Sigmoid colon (tissue), 7 donors: Measurements from ENCODE around the gene DCANP1. TPM values are rescaled to one million over a fixed set of nuclear protein-coding genes. Genes with fewer than 3 reads are reported as not detected.

ENCODE experiments used
- DNase-seq: peaks from one replicate; pipeline ENCODE4 v3.0.0-alpha.2; 2019
- H3K27ac ChIP-seq, 4 donors: fragments of 200-600 bp; sonication (generic); one replicate each; pipeline ENCODE4 v1.5.1; 2016 to 2019; ENCODE audit warnings: mild to moderate bottlenecking in 1 of 4
- H3K27me3 ChIP-seq, 3 donors: fragments of 200-600 bp; sonication (generic); one replicate each; pipeline ENCODE4 v1.5.1; 2019; ENCODE audit warnings: mild to moderate bottlenecking in 1 of 3
- H3K36me3 ChIP-seq, 4 donors: fragments of 200-600 bp; sonication (generic); one replicate each; pipeline ENCODE4 v1.5.1; 2016 to 2019
- H3K4me1 ChIP-seq, 4 donors: fragments of 200-600 bp; sonication (generic); one replicate each; pipeline ENCODE4 v1.5.1; 2017 to 2019
- H3K4me3 ChIP-seq, 4 donors: fragments of 200-600 bp; sonication (generic); one replicate each; pipeline ENCODE4 v1.5.1; 2017 to 2019; ENCODE audit warnings: mild to moderate bottlenecking in 2 of 4, moderate library complexity in 1 of 4
- H3K9me3 ChIP-seq, 4 donors: fragments of 200-600 bp in 3 of 4; sonication (generic) in 3 of 4; one replicate each; pipeline versions ENCODE4 v1.5.1 to v1.6.1; 2013 to 2019
- EP300 ChIP-seq, 4 donors: sonication (generic); formaldehyde crosslinking; IDR thresholded peaks; one replicate each; pipeline ENCODE4 v1.6.1; 2017; ENCODE audit warnings: antibody characterized with exemption in 4 of 4
- POLR2A ChIP-seq, 2 donors: fragments of 450-650 bp; IDR thresholded peaks; one replicate each; pipeline ENCODE4 v1.6.1; 2016; ENCODE audit warnings: antibody characterized with exemption in 2 of 2, mild to moderate bottlenecking in 2 of 2, moderate library complexity in 2 of 2
- POLR2AphosphoS5 ChIP-seq, 4 donors: sonication (generic); formaldehyde crosslinking; IDR thresholded peaks; one replicate each; pipeline ENCODE4 v1.6.1; 2017; ENCODE audit warnings: antibody characterized with exemption in 4 of 4
- WGBS, 2 donors: extraction: QIAGEN DNeasy Blood & Tissue Kit; methylation state at CpG; one replicate each; pipeline ENCODE4 v1.1.7; 2013; 5-methylcytosine and 5-hydroxymethylcytosine counted together
- intact Hi-C: fragments of 100-400 bp; cut with DNase I; formaldehyde crosslinking; loops from one replicate; pipeline ENCODE4 v1.15.1; 2023
- polyA plus RNA-seq, 3 donors: library from polyadenylated mRNA; stranded (reverse); fragments of 200-250 nt; gene quantifications; one replicate each; pipeline ENCODE4 v1.2.3, GENCODE V29; 2013
- total RNA-seq, 4 donors: library from RNA; depleted of rRNA; stranded (reverse); fragments of >200 nt; gene quantifications; one replicate each; pipeline ENCODE4 v1.1.0, GENCODE V29; 2016
- TF ChIP-seq, protein P1 (sequence below), 4 experiments: fragments of 450-650 bp in 3 of 4; fragments of 200-600 bp in 1 of 4; IDR thresholded peaks; one replicate each; pipeline ENCODE4 v1.5.1; 2016 to 2019; ENCODE audit warnings: antibody characterized with exemption in 4 of 4, mild to moderate bottlenecking in 3 of 4, moderate library complexity in 2 of 4
- donor health status: healthy with polysubstance abuse.
- donor health status: Bipolar disorder and iron deficiency.
- donor health status: healthy.

DCANP1 gene
- total and polyA plus RNA-seq, 7 donors, result 0.13 to 0.46 TPM; not detected in 5

GRCh38 chr5:135465391-135466122 lies 18.4 kb upstream of the DCANP1 start:
- TF ChIP-seq POLR2AphosphoS5 (IDR thresholded peaks at IDR 0.05) (no peak), EP300 (IDR thresholded peaks at IDR 0.05) (no peak), POLR2A (IDR thresholded peaks at IDR 0.05) (no peak)
- TF ChIP-seq, protein P1, sequence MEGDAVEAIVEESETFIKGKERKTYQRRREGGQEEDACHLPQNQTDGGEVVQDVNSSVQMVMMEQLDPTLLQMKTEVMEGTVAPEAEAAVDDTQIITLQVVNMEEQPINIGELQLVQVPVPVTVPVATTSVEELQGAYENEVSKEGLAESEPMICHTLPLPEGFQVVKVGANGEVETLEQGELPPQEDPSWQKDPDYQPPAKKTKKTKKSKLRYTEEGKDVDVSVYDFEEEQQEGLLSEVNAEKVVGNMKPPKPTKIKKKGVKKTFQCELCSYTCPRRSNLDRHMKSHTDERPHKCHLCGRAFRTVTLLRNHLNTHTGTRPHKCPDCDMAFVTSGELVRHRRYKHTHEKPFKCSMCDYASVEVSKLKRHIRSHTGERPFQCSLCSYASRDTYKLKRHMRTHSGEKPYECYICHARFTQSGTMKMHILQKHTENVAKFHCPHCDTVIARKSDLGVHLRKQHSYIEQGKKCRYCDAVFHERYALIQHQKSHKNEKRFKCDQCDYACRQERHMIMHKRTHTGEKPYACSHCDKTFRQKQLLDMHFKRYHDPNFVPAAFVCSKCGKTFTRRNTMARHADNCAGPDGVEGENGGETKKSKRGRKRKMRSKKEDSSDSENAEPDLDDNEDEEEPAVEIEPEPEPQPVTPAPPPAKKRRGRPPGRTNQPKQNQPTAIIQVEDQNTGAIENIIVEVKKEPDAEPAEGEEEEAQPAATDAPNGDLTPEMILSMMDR (IDR thresholded peaks at IDR 0.05), result no peak
- 65 to 69% methylated on average over 12 of the region's 12 CpGs for WGBS, 2 donors
- Histone ChIP-seq H3K9me3 (no peaks in the 10 kb centered on the region), H3K4me3 (no peak overlapping the region), H3K36me3 (no peaks in the 10 kb centered on the region), H3K27ac (no peak overlapping the region), H3K27me3 (peaks cover 0 to 27% (median 0%) of the 10 kb centered on the region in 3 donors), H3K4me1 (peaks cover 0 to 11% (median 4%) of the 10 kb centered on the region in 4 donors)
- intact Hi-C loops, result loop anchor here (1.0 to 5.0 kb wide), 2 partner anchors 86 to 367 kb away; partner anchors contain the start of gene SLC25A48
- DNase-seq, result peak; percentile 43

DNA sequence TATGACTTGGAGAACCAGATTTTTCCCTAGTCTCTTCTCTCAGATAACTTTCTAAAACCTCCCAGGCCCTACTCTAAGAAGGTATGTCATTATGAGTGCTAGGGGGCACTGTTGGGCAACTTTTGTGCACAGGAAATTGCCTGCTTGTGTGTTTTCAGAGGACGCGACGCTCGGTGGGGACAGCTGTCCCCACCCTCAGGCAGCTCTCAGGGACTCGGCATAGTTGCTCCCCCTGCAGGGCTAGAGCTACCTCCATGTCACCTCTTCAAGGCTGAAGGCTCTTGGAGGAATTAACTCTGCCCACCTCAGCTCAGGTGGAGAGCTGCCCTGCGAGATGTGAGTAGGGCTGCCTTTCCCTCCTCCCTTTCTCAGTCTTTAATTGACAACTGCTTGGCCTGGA lies 15.2 kb upstream of the DCANP1 start:
- 9 to 19% methylated on average over 6 of the region's 6 CpGs for WGBS, 2 donors
- no peak overlapping the region for H3K4me3 ChIP-seq
- no peaks in the 10 kb centered on the region for H3K36me3 ChIP-seq
- TF ChIP-seq, protein P1 (IDR thresholded peaks at IDR 0.05), result no peak
- TF ChIP-seq EP300 (IDR thresholded peaks at IDR 0.05) (no peak), POLR2AphosphoS5 (IDR thresholded peaks at IDR 0.05) (no peak), POLR2A (IDR thresholded peaks at IDR 0.05) (no peak)
- H3K27me3 ChIP-seq, result peaks cover 0 to 16% (median 0%) of the 10 kb centered on the region in 3 donors
- intact Hi-C loops, result no loop called here
- peak; percentile 18 for DNase-seq
- H3K9me3 ChIP-seq, result no peaks in the 10 kb centered on the region
- peaks cover 0 to 16% (median 7%) of the 10 kb centered on the region in 4 donors for H3K4me1 ChIP-seq
- H3K27ac ChIP-seq, result no peak overlapping the region

DNA sequence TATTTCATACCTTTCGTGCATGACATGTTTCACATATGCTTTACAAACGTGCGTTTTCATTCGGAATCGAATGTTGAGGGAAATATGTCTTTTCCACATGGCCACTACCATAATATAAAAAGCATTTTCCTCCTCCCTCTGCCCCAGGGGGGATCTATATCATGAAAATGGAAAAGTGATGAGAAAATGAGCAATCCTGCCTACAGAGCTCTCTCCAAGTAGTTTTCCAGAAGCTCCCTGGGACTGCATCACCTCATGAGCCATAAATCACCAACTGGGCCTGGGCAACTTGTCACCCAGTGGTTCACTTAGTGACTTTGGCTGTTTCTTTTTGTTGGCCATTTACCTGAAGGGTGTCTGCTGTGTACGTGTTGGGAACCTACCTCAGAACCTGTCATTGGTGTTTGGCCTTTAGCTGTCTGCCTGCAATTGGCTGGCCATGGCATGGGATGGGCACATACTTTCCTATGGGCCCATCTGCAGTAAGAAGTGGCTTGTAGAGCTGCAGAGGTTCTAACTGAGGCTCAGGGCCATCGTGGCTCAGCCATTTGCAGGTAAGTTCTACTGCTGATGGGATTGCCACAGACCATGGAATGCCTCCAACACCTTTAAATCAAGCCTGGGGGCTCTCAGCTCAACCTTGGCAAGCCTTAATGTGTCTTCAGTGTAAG lies 14.5 kb upstream of the DCANP1 start:
- 91 to 92% methylated on average over 7 of the region's 7 CpGs for WGBS, 2 donors
- Histone ChIP-seq H3K27me3 (peaks cover 0 to 9% (median 0%) of the 10 kb centered on the region in 3 donors), H3K36me3 (no peaks in the 10 kb centered on the region), H3K4me3 (no peak overlapping the region), H3K27ac (no peak overlapping the region), H3K4me1 (peaks cover 0 to 14% (median 6%) of the 10 kb centered on the region in 4 donors), H3K9me3 (no peaks in the 10 kb centered on the region)
- peak; percentile 44 for DNase-seq
- intact Hi-C loops, result no loop called here
- TF ChIP-seq EP300 (IDR thresholded peaks at IDR 0.05), result no peak
- TF ChIP-seq, protein P1 (IDR thresholded peaks at IDR 0.05), result no peak
- TF ChIP-seq POLR2AphosphoS5 (IDR thresholded peaks at IDR 0.05), result no peak
- TF ChIP-seq POLR2A (IDR thresholded peaks at IDR 0.05), result no peak

DNA sequence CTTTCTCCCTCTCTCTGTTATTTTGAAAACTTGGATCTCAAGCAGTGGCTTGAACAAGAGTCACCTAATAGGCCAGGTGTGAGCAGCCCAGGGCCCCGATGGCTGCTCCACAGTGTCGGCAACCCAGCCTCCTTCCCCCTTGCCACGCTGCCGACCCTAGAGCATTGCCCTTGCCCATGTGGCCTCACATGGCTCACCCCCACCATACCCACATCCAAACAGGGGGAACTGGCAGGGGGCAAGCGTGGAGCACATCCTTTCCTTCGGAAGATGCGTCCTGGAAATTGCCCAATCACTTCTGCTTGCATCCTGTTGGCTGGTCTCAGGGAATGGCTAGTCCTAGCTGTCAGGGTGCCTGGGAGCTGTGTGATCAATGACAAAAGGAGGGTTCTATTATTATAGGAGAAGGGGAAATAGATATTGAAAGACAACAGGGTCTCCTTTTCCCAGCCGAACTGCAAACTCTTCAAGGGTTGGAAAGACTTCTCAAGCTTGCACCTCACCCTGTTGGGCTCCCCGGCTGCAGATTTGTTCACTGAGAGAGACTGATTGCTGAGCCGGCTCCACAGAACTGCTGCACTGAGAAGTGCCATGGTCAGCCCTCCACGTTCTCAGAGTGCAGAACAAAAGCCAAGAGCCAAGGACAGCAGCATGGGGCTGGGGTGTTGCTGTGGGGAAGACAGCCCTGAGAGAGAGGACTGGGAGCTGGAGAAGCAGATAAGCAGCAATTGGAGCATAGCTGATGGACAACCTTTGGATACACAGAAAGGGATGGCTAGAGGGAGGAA lies 13.3 kb upstream of the DCANP1 start:
- DNase-seq, result peak; percentile 51
- Histone ChIP-seq H3K4me3 (no peak overlapping the region), H3K27ac (no peak overlapping the region), H3K4me1 (peaks cover 0 to 9% (median 2%) of the 10 kb centered on the region in 4 donors), H3K36me3 (no peaks in the 10 kb centered on the region), H3K27me3 (peaks cover 0 to 4% (median 0%) of the 10 kb centered on the region in 3 donors), H3K9me3 (no peaks in the 10 kb centered on the region)
- 86 to 88% methylated on average over 11 of the region's 11 CpGs for WGBS, 2 donors
- TF ChIP-seq EP300 (IDR thresholded peaks at IDR 0.05) (no peak), POLR2AphosphoS5 (IDR thresholded peaks at IDR 0.05) (no peak), POLR2A (IDR thresholded peaks at IDR 0.05) (no peak)
- TF ChIP-seq, protein P1 (IDR thresholded peaks at IDR 0.05), result no peak
- intact Hi-C loops, result no loop called here
